GM12878 (cell line): Measurements from ENCODE around the gene PDCD6IP. TPM values are rescaled to one million over a fixed set of nuclear protein-coding genes. Genes with fewer than 3 reads are reported as not detected.

Experiments
- ATAC-seq: fragments of 200-7000 bp; cut with Tn5 transposase; 3 replicates; pipeline ENCODE4 v1.9.1; 2020; ENCODE audit warnings: mild to moderate bottlenecking, moderate library complexity
- BruUV-seq: library from RNA; stranded (reverse); fragments of 400-500 nt; replicated peaks from 2 replicates; lab custom pipeline; 2021; lab: Mats Ljungman, UMichigan
- CTCF ChIA-PET: fragments of 300-600 bp; sonication (Branson Sonifier 250); formaldehyde crosslinking; extraction: SDS; loops from one replicate; lab custom pipeline; 2021; ENCODE audit warnings: inconsistent platforms; lab: Yijun Ruan, JAX
- POLR2A ChIA-PET: fragments of 350-600 bp; formaldehyde crosslinking; extraction: SDS; loops from one replicate; lab custom pipeline; 2021; ENCODE audit warnings: inconsistent platforms; lab: Charles Lee
- RAD21 ChIA-PET: fragments of 300-600 bp; sonication (Branson Sonifier 250); formaldehyde crosslinking; loops from one replicate; lab custom pipeline; 2023; ENCODE audit warnings: antibody characterized with exemption; ENCODE audit not compliant: unreplicated experiment; lab: Charles Lee
- SMC1A ChIA-PET: fragments of 300-600 bp; sonication (Branson Sonifier 250); formaldehyde crosslinking; loops from one replicate; lab custom pipeline; 2023; ENCODE audit not compliant: unreplicated experiment, uncharacterized antibody; lab: Charles Lee
- DNase-seq: peaks from one replicate; pipeline ENCODE4 v3.0.0-alpha.2; 2011; ENCODE audit warnings: low read depth, low spot score
- FAIRE-seq: peaks from 3 replicates; lab custom pipeline; 2011; peaks lifted over from hg19 to GRCh38; lab: Jason Lieb, UNC
- H2AFZ ChIP-seq: 2 replicates; pipeline ENCODE4 v1.6.0; 2011; ENCODE audit warnings: low read depth, low read length, control low read depth; ENCODE audit not compliant: control insufficient read depth
- H3K27ac ChIP-seq: 2 replicates; pipeline ENCODE4 v1.5.1; 2011; ENCODE audit warnings: control low read depth; ENCODE audit not compliant: control insufficient read depth, insufficient read depth
- H3K27me3 ChIP-seq, 2 experiments: replicated peaks in 1 of 2; 2 replicates each; pipeline versions ENCODE4 v1.6.0 to v1.6.1; 2011; ENCODE audit warnings: low read length in 1 of 2; ENCODE audit not compliant: control insufficient read depth in 2 of 2, insufficient read depth in 2 of 2
- H3K36me3 ChIP-seq, 2 experiments: 2 replicates each; pipeline ENCODE4 v1.5.1; 2011; ENCODE audit warnings: low read length in 1 of 2; ENCODE audit not compliant: control insufficient read depth in 2 of 2, insufficient read depth in 2 of 2
- H3K4me1 ChIP-seq: 2 replicates; pipeline ENCODE4 v1.6.1; 2011; ENCODE audit warnings: mild to moderate bottlenecking, low read length, moderate library complexity, mixed read lengths; ENCODE audit not compliant: control insufficient read depth, insufficient read depth
- H3K4me2 ChIP-seq: 2 replicates; pipeline ENCODE4 v1.6.0; 2011; ENCODE audit warnings: control low read depth; ENCODE audit not compliant: control insufficient read depth, insufficient read depth
- H3K4me3 ChIP-seq: fragments of 200-600 bp; sonication (generic); 2 replicates; pipeline ENCODE4 v1.5.1; 2016
- H3K79me2 ChIP-seq: 2 replicates; pipeline ENCODE4 v1.6.0; 2011; ENCODE audit warnings: low read length; ENCODE audit not compliant: control insufficient read depth, insufficient read depth
- H3K9ac ChIP-seq: 2 replicates; pipeline ENCODE4 v1.8.0; 2011; ENCODE audit warnings: low read length, control low read depth, mixed read lengths; ENCODE audit not compliant: control insufficient read depth, insufficient read depth
- H3K9me3 ChIP-seq: replicated peaks from 3 replicates; pipeline ENCODE4 v1.5.1; 2011; ENCODE audit warnings: mild to moderate bottlenecking, low read length; ENCODE audit not compliant: control insufficient read depth, insufficient read depth
- H4K20me1 ChIP-seq: 2 replicates; pipeline ENCODE4 v1.6.0; 2011; ENCODE audit not compliant: control insufficient read depth, insufficient read depth
- FOS ChIP-seq: IDR thresholded peaks from 3 replicates; pipeline ENCODE4 v1.6.1; 2011; ENCODE audit warnings: borderline replicate concordance; ENCODE audit not compliant: insufficient read length; ENCODE audit errors: extremely low read depth
- TBL1XR1 ChIP-seq: IDR thresholded peaks from 2 replicates; pipeline ENCODE4 v1.6.1; 2012; ENCODE audit warnings: low read depth, low read length, improper control_type of control experiment
- ZNF217 ChIP-seq: fragments of 450-650 bp; IDR thresholded peaks from 2 replicates; pipeline ENCODE4 v1.6.1; 2017; ENCODE audit warnings: antibody characterized with exemption, mild to moderate bottlenecking
- WGBS: methylation state at CpG from one replicate; pipeline ENCODE4 v1.1.6; 2016; ENCODE audit warnings: low lambda C conversion rate; ENCODE audit not compliant: insufficient replicate concordance, insufficient coverage; ENCODE audit errors: missing lambda C conversion rate; 5-methylcytosine and 5-hydroxymethylcytosine counted together
- in situ Hi-C: fragments of 300-500 bp; cut with MboI; formaldehyde crosslinking; loops from 9 replicates; pipeline ENCODE4 v1.14.3; 2018; ENCODE audit warnings: mixed read lengths
- intact Hi-C: fragments of 100-400 bp; cut with micrococcal nuclease; formaldehyde crosslinking; loops from one replicate; pipeline ENCODE4 v1.14.2; 2022; ENCODE audit not compliant: unreplicated experiment
- polyA plus RNA-seq, 11 experiments: library from polyadenylated mRNA; depleted of rRNA in 4 of 11; unstranded in 6 of 11; stranded (reverse) in 5 of 11; fragments of >200 nt; fragmentation: Nextera tagmentation in 4 of 11; fragmentation: Illumina TruSeq in 1 of 11; extraction: Ambion mirVana in 4 of 11; extraction: Trizol in 1 of 11; gene quantifications; 1 replicate in 1 of 11; 2 replicates in 10 of 11; pipeline versions ENCODE4 v1.2.1 to v1.2.3, GENCODE V29; 2011 to 2016; ENCODE audit warnings: inconsistent platforms in 2 of 11, missing spikeins in 2 of 11, low read depth in 1 of 11
- total RNA-seq, 4 experiments: library from RNA; depleted of rRNA in 3 of 4; stranded (reverse); fragments of >200 nt in 3 of 4; fragmentation: Illumina TruSeq in 1 of 4; extraction: Trizol in 1 of 4; gene quantifications; 2 replicates each; pipeline versions ENCODE4 v1.2.1 to v1.2.3, GENCODE V29; 2013 to 2021
- TF ChIP-seq, protein P1 (sequence below): fragments of 450-650 bp; IDR thresholded peaks from 2 replicates; pipeline ENCODE4 v1.6.1; 2017; ENCODE audit warnings: antibody characterized with exemption, mild to moderate bottlenecking, moderate library complexity

The PDCD6IP gene
- total and polyA plus RNA-seq, 10 of the 15 experiments (the other 5 are each of a cell fraction or from before 2014, with no cell fraction given), result 16.0 to 169 (median 81.2) TPM

DNA sequence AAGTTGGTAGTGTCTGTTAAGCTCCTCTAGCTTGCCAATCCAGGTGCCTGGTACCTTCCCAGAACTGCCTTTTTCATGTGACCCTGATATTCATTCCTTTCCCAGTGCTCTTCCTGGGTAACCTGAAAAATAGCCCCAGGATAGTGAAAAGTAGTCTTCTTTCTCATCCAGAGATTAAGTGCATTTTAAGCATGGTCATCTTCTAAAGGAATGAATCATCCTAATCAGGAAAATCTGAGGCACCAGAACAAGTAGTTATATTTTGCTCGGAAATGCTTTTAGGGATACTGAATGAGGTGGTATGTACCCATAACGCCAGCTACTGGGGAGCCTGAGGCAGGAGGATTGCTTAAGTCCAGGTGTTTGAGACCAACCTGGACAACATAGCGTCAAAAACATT, 23.1 kb upstream of the PDCD6IP start:
- ChIA-PET CTCF (interaction anchor here (0.7 to 6.4 kb wide), 16 partner anchors 9 to 641 kb away, joined by 3 to 42 read pairs (median 3); no protein-coding TSS in a partner anchor), POLR2A (interaction anchor here (0.7 kb wide), 1 partner anchor 117 kb away, joined by 5 read pairs; no protein-coding TSS in a partner anchor), RAD21 (interaction anchor here (1.2 to 4.5 kb wide), 4 partner anchors 12 to 644 kb away, joined by 3 to 25 read pairs (median 6); no protein-coding TSS in a partner anchor), SMC1A (interaction anchor here (1.0 to 5.9 kb wide), 9 partner anchors 12 to 644 kb away, joined by 3 to 32 read pairs (median 4); no protein-coding TSS in a partner anchor)
- DNase-seq (no peak), ATAC-seq (no peak), FAIRE-seq (no peak)
- in situ Hi-C loops, result no loop called here
- Histone ChIP-seq H3K9ac (no peak overlapping the region), H3K4me1 (no peaks in the 10 kb centered on the region), H3K4me2 (no peak overlapping the region), H2AFZ (no peak overlapping the region), H4K20me1 (no peaks in the 10 kb centered on the region), H3K27ac (no peak overlapping the region), H3K9me3 (no peaks in the 10 kb centered on the region), H3K79me2 (no peaks in the 10 kb centered on the region), H3K27me3 (no peaks in the 10 kb centered on the region), H3K36me3 (no peaks in the 10 kb centered on the region), H3K4me3 (no peak overlapping the region)
- no TSS peak for BruUV-seq
- no peak for TF ChIP-seq ZNF217
- TF ChIP-seq, protein P1, sequence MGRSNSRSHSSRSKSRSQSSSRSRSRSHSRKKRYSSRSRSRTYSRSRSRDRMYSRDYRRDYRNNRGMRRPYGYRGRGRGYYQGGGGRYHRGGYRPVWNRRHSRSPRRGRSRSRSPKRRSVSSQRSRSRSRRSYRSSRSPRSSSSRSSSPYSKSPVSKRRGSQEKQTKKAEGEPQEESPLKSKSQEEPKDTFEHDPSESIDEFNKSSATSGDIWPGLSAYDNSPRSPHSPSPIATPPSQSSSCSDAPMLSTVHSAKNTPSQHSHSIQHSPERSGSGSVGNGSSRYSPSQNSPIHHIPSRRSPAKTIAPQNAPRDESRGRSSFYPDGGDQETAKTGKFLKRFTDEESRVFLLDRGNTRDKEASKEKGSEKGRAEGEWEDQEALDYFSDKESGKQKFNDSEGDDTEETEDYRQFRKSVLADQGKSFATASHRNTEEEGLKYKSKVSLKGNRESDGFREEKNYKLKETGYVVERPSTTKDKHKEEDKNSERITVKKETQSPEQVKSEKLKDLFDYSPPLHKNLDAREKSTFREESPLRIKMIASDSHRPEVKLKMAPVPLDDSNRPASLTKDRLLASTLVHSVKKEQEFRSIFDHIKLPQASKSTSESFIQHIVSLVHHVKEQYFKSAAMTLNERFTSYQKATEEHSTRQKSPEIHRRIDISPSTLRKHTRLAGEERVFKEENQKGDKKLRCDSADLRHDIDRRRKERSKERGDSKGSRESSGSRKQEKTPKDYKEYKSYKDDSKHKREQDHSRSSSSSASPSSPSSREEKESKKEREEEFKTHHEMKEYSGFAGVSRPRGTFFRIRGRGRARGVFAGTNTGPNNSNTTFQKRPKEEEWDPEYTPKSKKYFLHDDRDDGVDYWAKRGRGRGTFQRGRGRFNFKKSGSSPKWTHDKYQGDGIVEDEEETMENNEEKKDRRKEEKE, result no peak
- TF ChIP-seq FOS, result no peak
- no peak for TF ChIP-seq TBL1XR1
- intact Hi-C loops, result no loop called here
- WGBS, result 60% methylated on average over 3 of the region's 3 CpGs
